Measurements from ENCODE around the gene SCAMP2. TPM values are rescaled to one million over a fixed set of nuclear protein-coding genes. Genes with fewer than 3 reads are reported as not detected.

SCAMP2 gene
- total RNA-seq, 1 donor from 2014 or later: 56.7 TPM

DNA sequence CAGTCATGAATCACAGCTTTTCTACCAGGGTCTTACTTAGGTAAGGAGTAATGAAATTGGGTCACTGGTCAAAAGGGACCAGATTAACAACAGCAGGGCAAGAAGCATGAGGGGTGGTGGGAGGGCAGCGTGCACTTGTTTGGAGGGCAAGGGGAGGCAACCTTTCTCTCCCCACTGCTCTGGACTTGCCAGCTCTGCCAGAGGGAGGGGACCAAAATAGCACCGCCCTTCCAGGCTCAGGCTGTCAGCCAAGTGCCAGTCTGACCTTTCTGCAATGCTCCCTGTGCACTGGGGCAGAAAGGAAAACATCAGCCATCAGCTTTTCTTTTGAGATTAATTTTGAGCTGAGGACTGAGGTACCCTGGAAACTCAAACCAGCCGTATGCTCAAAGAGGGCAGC is 25.7 kb downstream of the SCAMP2 start:
- H3K27ac ChIP-seq: no peak overlapping the region
- no peaks in the 10 kb centered on the region for H3K27me3 ChIP-seq
- DNase-seq (ENCODE audit: extremely low spot score in 2 of 2): no peak
- no peaks in the 10 kb centered on the region for H3K9me3 ChIP-seq
- no peak for TF ChIP-seq POLR2A (IDR thresholded peaks at IDR 0.05)
- no peak for TF ChIP-seq POLR2AphosphoS5 (IDR thresholded peaks at IDR 0.05; ENCODE audit: insufficient read depth in 1 of 2, low read depth in 1 of 2)
- TF ChIP-seq, protein P1, sequence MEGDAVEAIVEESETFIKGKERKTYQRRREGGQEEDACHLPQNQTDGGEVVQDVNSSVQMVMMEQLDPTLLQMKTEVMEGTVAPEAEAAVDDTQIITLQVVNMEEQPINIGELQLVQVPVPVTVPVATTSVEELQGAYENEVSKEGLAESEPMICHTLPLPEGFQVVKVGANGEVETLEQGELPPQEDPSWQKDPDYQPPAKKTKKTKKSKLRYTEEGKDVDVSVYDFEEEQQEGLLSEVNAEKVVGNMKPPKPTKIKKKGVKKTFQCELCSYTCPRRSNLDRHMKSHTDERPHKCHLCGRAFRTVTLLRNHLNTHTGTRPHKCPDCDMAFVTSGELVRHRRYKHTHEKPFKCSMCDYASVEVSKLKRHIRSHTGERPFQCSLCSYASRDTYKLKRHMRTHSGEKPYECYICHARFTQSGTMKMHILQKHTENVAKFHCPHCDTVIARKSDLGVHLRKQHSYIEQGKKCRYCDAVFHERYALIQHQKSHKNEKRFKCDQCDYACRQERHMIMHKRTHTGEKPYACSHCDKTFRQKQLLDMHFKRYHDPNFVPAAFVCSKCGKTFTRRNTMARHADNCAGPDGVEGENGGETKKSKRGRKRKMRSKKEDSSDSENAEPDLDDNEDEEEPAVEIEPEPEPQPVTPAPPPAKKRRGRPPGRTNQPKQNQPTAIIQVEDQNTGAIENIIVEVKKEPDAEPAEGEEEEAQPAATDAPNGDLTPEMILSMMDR (IDR thresholded peaks at IDR 0.05): no peak
- peaks cover 0 to 61% of the 10 kb centered on the region in 2 donors for H3K36me3 ChIP-seq
- intact Hi-C loops (cut with DNase I): no loop called here
- H3K4me1 ChIP-seq: peaks cover 22% of the 10 kb centered on the region
- no peak overlapping the region for H3K4me3 ChIP-seq

DNA sequence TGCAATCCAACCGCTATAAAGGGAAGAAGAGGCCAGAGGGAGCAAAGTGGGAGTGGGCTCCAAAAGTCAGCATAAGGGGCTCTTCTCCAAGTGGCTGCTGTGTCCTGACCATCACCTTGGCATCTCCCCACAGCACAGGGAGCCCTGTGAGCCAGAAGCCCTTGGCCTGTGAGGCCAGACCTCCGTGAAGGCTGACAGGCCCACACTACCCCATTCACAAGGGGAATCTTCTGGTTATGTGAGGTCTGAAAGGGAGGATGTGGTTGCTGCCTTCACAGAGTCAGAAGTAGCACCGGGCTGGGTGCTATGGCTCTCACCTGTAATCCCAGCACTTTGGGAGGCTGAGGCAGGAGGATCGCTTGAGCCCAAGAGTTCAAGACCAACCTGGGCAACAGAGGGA is 27.6 kb downstream of the SCAMP2 start:
- no peak overlapping the region for H3K4me3 ChIP-seq
- no peak for DNase-seq (ENCODE audit: extremely low spot score in 2 of 2)
- no peak overlapping the region for H3K27ac ChIP-seq
- TF ChIP-seq POLR2AphosphoS5 (IDR thresholded peaks at IDR 0.05; ENCODE audit: insufficient read depth in 1 of 2, low read depth in 1 of 2): no peak
- H3K36me3 ChIP-seq: peaks cover 0 to 43% of the 10 kb centered on the region in 2 donors
- H3K9me3 ChIP-seq: no peaks in the 10 kb centered on the region
- intact Hi-C loops (cut with DNase I): no loop called here
- no peaks in the 10 kb centered on the region for H3K27me3 ChIP-seq
- H3K4me1 ChIP-seq: peaks cover 40% of the 10 kb centered on the region

DNA sequence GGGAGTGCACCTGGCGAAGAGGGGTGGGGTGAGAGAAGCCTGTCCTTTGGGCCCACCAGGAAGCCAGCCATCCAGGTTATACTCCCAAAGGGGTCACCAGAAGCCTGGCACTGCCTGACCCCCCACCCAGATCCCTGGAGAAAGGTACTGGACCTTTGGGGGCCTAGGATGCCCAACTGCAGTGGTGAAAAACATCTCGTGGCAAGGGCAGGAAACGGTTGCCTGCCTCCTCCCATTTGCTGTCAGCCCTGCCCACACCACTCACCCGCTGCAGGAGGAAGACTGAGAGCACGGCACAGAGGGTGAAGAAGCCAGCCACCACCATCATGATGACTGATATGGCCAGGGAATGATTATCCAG is 28.0 kb downstream of the SCAMP2 start:
- H3K4me3 ChIP-seq: no peak overlapping the region
- H3K27ac ChIP-seq: no peak overlapping the region
- H3K9me3 ChIP-seq: no peaks in the 10 kb centered on the region
- TF ChIP-seq, protein P1 (IDR thresholded peaks at IDR 0.05): no peak
- TF ChIP-seq POLR2A (IDR thresholded peaks at IDR 0.05) (no peak), POLR2AphosphoS5 (IDR thresholded peaks at IDR 0.05; ENCODE audit: insufficient read depth in 1 of 2, low read depth in 1 of 2) (no peak)
- peaks cover 41% of the 10 kb centered on the region for H3K4me1 ChIP-seq
- H3K36me3 ChIP-seq: peaks cover 0 to 39% of the 10 kb centered on the region in 2 donors
- intact Hi-C loops (cut with DNase I): no loop called here
- no peak for DNase-seq (ENCODE audit: extremely low spot score in 2 of 2)
- H3K27me3 ChIP-seq: no peaks in the 10 kb centered on the region

DNA sequence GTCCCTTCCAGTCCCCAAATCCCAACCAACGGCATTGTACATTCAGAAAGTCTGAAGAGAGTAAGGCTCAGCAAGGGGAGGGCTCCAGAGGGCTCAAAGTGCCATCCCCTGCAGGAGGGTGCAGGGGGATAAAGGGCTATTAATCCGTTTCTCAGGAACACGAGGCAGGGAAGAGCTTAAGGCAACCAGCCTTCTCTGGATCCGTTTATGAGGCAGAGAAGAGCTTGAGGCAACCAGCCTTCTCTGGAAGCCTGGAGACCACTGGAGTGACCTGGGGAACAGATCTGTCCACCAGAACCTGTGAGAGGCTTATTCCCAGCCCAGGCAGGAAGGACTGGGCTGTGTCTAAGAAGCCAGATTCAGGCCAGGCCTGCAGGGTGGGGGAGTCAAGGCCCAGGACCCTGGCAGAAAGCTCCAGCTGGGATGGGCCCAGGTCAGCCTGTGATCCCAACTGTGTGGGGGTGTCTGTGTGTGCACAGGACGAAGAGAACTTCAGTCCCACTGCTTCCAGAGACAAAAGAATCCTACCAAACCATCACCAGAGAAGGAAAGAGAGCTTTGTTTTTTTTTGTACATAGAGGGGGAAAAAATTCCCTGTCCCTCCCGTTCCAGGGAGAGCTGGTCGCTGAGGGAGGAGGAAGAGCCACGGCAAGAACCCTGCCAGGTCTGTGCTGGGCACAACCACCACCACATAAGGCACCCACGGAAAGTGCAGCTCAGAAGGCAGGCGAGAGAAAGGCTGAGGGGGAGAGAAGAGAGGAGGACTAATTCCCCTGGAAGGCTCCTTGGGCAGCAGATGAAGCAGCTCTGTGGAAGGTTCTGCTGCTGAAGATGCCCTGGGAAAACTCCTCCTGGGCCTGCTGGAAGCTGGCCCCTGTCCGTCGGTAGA is 28.6 kb downstream of the SCAMP2 start:
- Histone ChIP-seq H3K36me3 (peaks cover 0 to 36% of the 10 kb centered on the region in 2 donors), H3K27me3 (no peaks in the 10 kb centered on the region), H3K9me3 (no peaks in the 10 kb centered on the region), H3K27ac (peak overlapping the region; percentile 85), H3K4me1 (peaks cover 41% of the 10 kb centered on the region), H3K4me3 (no peak overlapping the region)
- TF ChIP-seq, protein P1 (IDR thresholded peaks at IDR 0.05): no peak
- TF ChIP-seq POLR2A (IDR thresholded peaks at IDR 0.05) (no peak), POLR2AphosphoS5 (IDR thresholded peaks at IDR 0.05; ENCODE audit: insufficient read depth in 1 of 2, low read depth in 1 of 2) (no peak)
- intact Hi-C loops (cut with DNase I): no loop called here
- DNase-seq (ENCODE audit: extremely low spot score in 2 of 2): no peak

DNA sequence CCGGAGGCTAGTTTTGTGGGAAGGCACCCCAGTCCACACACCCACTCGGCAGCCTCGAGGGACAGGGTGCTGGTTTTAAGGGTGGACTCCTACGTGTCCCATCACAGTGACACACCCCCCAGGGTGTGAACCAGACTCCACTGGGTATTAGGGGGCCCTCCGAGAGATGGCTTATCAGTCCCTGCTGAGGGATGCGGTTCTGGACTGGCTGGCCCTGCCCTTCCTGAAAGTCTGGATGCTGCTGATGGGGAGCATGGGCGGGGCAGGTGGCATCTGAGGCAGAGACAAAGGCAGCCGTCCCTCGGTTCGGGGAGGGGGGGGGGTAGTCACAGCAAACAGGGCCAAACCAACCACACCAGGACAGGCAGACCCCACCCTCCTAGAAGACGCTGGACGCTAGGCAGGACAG is 29.3 kb downstream of the SCAMP2 start:
- DNase-seq (ENCODE audit: extremely low spot score in 2 of 2): no peak
- intact Hi-C loops (cut with DNase I): no loop called here
- Histone ChIP-seq H3K4me3 (peak overlapping the region in 1 of 2 donors; percentile 71), H3K36me3 (peaks cover 0 to 33% of the 10 kb centered on the region in 2 donors), H3K27me3 (no peaks in the 10 kb centered on the region), H3K4me1 (peaks cover 41% of the 10 kb centered on the region), H3K27ac (peak overlapping the region; percentile 85), H3K9me3 (no peaks in the 10 kb centered on the region)
- TF ChIP-seq POLR2A (IDR thresholded peaks at IDR 0.05) (no peak), POLR2AphosphoS5 (IDR thresholded peaks at IDR 0.05; ENCODE audit: insufficient read depth in 1 of 2, low read depth in 1 of 2) (no peak)
- TF ChIP-seq, protein P1 (IDR thresholded peaks at IDR 0.05): no peak
